Skeletal muscle satellite cell (primary cell): ENCODE data around the gene NT5C1A.

Source experiments
- H3K27me3 ChIP-seq: 2 replicates; pipeline ENCODE4 v1.7.0; 2013; ENCODE audit warnings: low read length; ENCODE audit not compliant: control insufficient read depth, insufficient read depth
- H3K36me3 ChIP-seq: 2 replicates; pipeline ENCODE4 v1.7.0; 2013; ENCODE audit warnings: mild to moderate bottlenecking, control low read depth, low read length; ENCODE audit not compliant: insufficient read depth
- H3K4me1 ChIP-seq: 2 replicates; pipeline ENCODE4 v1.7.0; 2013; ENCODE audit warnings: low read length; ENCODE audit not compliant: control insufficient read depth, insufficient read depth
- H3K4me2 ChIP-seq: 2 replicates; pipeline ENCODE4 v1.7.0; 2013; ENCODE audit warnings: mild to moderate bottlenecking, low read length
- H3K4me3 ChIP-seq: 2 replicates; pipeline ENCODE4 v1.7.0; 2013; ENCODE audit warnings: low read length
- H3K9ac ChIP-seq: 2 replicates; pipeline ENCODE4 v1.7.0; 2013; ENCODE audit warnings: mild to moderate bottlenecking, low read depth, low read length, moderate library complexity
- H3K9me3 ChIP-seq: replicated peaks from 2 replicates; pipeline ENCODE4 v1.7.0; 2013; ENCODE audit warnings: mild to moderate bottlenecking, control low read depth, low read length

Gene NT5C1A

GRCh38 chr1:39632682-39633417 is 39.1 kb downstream of the NT5C1A start:
- Histone ChIP-seq H3K9ac (peak overlapping the region; percentile 72), H3K4me3 (peak overlapping the region; percentile 60)

GRCh38 chr1:39632323-39632681 is 39.6 kb downstream of the NT5C1A start:
- no peak overlapping the region for H3K4me3 ChIP-seq
- peak overlapping the region; percentile 70 for H3K9ac ChIP-seq
- H3K4me1 ChIP-seq, result peaks cover 30% of the 10 kb centered on the region
- no peaks in the 10 kb centered on the region for H3K9me3 ChIP-seq
- peak overlapping the region; percentile 62 for H3K4me2 ChIP-seq
- peaks cover 3% of the 10 kb centered on the region for H3K27me3 ChIP-seq
- peaks cover 36% of the 10 kb centered on the region for H3K36me3 ChIP-seq

More at GRCh38 chr1:39632682-39633417, 39.1 kb downstream of the NT5C1A start:
- Histone ChIP-seq H3K27me3 (peaks cover 3% of the 10 kb centered on the region), H3K4me1 (peaks cover 30% of the 10 kb centered on the region), H3K9me3 (no peaks in the 10 kb centered on the region), H3K4me2 (peak overlapping the region; percentile 62), H3K36me3 (peaks cover 36% of the 10 kb centered on the region)

GRCh38 chr1:39631361-39632322 is 40.3 kb downstream of the NT5C1A start:
- peaks cover 30% of the 10 kb centered on the region for H3K4me1 ChIP-seq
- no peak overlapping the region for H3K4me3 ChIP-seq

GRCh38 chr1:39628807-39629350 is 43.0 kb downstream of the NT5C1A start:
- Histone ChIP-seq H3K4me3 (no peak overlapping the region), H3K27me3 (peaks cover 12% of the 10 kb centered on the region), H3K4me1 (peaks cover 28% of the 10 kb centered on the region), H3K4me2 (no peak overlapping the region), H3K9me3 (no peaks in the 10 kb centered on the region), H3K36me3 (peaks cover 54% of the 10 kb centered on the region), H3K9ac (no peak overlapping the region)

More at GRCh38 chr1:39631361-39632322, 40.3 kb downstream of the NT5C1A start:
- Histone ChIP-seq H3K36me3 (peaks cover 40% of the 10 kb centered on the region), H3K9me3 (no peaks in the 10 kb centered on the region), H3K27me3 (peaks cover 3% of the 10 kb centered on the region), H3K9ac (peak overlapping the region; percentile 70), H3K4me2 (peak overlapping the region; percentile 62)

GRCh38 chr1:39626646-39627045 is 45.3 kb downstream of the NT5C1A start:
- Histone ChIP-seq H3K36me3 (peaks cover 47% of the 10 kb centered on the region), H3K4me2 (no peak overlapping the region), H3K4me3 (no peak overlapping the region), H3K9me3 (no peaks in the 10 kb centered on the region), H3K9ac (no peak overlapping the region), H3K27me3 (peaks cover 8% of the 10 kb centered on the region), H3K4me1 (peaks cover 15% of the 10 kb centered on the region)

- Histone ChIP-seq H3K9me3 (no peaks in the 10 kb centered on the region), H3K9ac (no peak overlapping the region), H3K4me2 (no peak overlapping the region), H3K36me3 (peaks cover 37% of the 10 kb centered on the region), H3K4me3 (no peak overlapping the region), H3K27me3 (peaks cover 8% of the 10 kb centered on the region), H3K4me1 (peaks cover 15% of the 10 kb centered on the region)
These were observed 46.2 kb downstream of the NT5C1A start for GRCh38 chr1:39625462-39626273.

- H3K4me2 ChIP-seq, result no peak overlapping the region
- peaks cover 30% of the 10 kb centered on the region for H3K36me3 ChIP-seq
- H3K4me3 ChIP-seq, result no peak overlapping the region
- peaks cover 8% of the 10 kb centered on the region for H3K27me3 ChIP-seq
- peaks cover 15% of the 10 kb centered on the region for H3K4me1 ChIP-seq
- H3K9ac ChIP-seq, result no peak overlapping the region
- H3K9me3 ChIP-seq, result no peaks in the 10 kb centered on the region
These were observed 46.9 kb downstream of the NT5C1A start for GRCh38 chr1:39625009-39625408.

- H3K9me3 ChIP-seq, result no peaks in the 10 kb centered on the region
- no peak overlapping the region for H3K4me2 ChIP-seq
- no peak overlapping the region for H3K9ac ChIP-seq
- no peak overlapping the region for H3K4me3 ChIP-seq
- H3K27me3 ChIP-seq, result peaks cover 8% of the 10 kb centered on the region
- H3K4me1 ChIP-seq, result peaks cover 15% of the 10 kb centered on the region
- H3K36me3 ChIP-seq, result peaks cover 18% of the 10 kb centered on the region
These were observed 48.9 kb downstream of the NT5C1A start for GRCh38 chr1:39623053-39623452.

- H3K9me3 ChIP-seq, result no peaks in the 10 kb centered on the region
- no peak overlapping the region for H3K4me3 ChIP-seq
- peaks cover 18% of the 10 kb centered on the region for H3K36me3 ChIP-seq
- no peak overlapping the region for H3K9ac ChIP-seq
- peaks cover 15% of the 10 kb centered on the region for H3K4me1 ChIP-seq
- no peak overlapping the region for H3K4me2 ChIP-seq
- peaks cover 11% of the 10 kb centered on the region for H3K27me3 ChIP-seq
These were observed 49.5 kb downstream of the NT5C1A start for GRCh38 chr1:39622427-39622826.

- Histone ChIP-seq H3K4me3 (no peak overlapping the region), H3K4me1 (peaks cover 10% of the 10 kb centered on the region), H3K9me3 (no peaks in the 10 kb centered on the region), H3K27me3 (peaks cover 11% of the 10 kb centered on the region), H3K9ac (no peak overlapping the region), H3K36me3 (peaks cover 5% of the 10 kb centered on the region), H3K4me2 (no peak overlapping the region)
These were observed 51.2 kb downstream of the NT5C1A start for GRCh38 chr1:39620659-39621165.
